Brain microvascular endothelial cell (primary cell): ENCODE results near the gene TRIM25.

Source experiments
- DNase-seq: peaks from one replicate; pipeline ENCODE4 v3.0.0-alpha.2; 2020
- H3K27ac ChIP-seq: fragments of 250-450 bp; sonication (Bioruptor Pico); 2 replicates; pipeline ENCODE4 v1.5.1; 2020; ENCODE audit warnings: mild to moderate bottlenecking, moderate library complexity
- H3K27me3 ChIP-seq: fragments of 250-450 bp; sonication (Bioruptor Pico); replicated peaks from 2 replicates; pipeline ENCODE4 v1.5.1; 2020; ENCODE audit warnings: mild to moderate bottlenecking
- H3K36me3 ChIP-seq: fragments of 250-450 bp; sonication (Bioruptor Pico); replicated peaks from 2 replicates; pipeline ENCODE4 v1.5.1; 2020; ENCODE audit warnings: mild to moderate bottlenecking
- H3K4me3 ChIP-seq: 2 replicates; pipeline ENCODE4 v1.5.1; 2011; ENCODE audit warnings: low read depth, mild to moderate bottlenecking, control low read depth, low read length, moderate library complexity
- in situ Hi-C: cut with HindIII; loops from 2 replicates; pipeline ENCODE4 v1.10.0; 2017; ENCODE audit warnings: low sequenced_read_pairs, low pct_ligation_motif_present
- TF ChIP-seq, protein P1 (sequence below): IDR thresholded peaks from 2 replicates; pipeline ENCODE4 v1.5.1; 2011; ENCODE audit warnings: low read depth, mild to moderate bottlenecking, moderate library complexity, low read length, control low read depth, inconsistent platforms; ENCODE audit errors: missing control alignments

Gene TRIM25

GRCh38 chr17:56936697-56937322, 23.0 kb upstream of the TRIM25 start:
- H3K27ac ChIP-seq = no peak overlapping the region
- in situ Hi-C loops = no loop called here
- H3K36me3 ChIP-seq = peaks cover 21% of the 10 kb centered on the region

GRCh38 chr17:56935461-56935860, 21.6 kb upstream of the TRIM25 start:
- DNase-seq = no peak
- TF ChIP-seq, protein P1, sequence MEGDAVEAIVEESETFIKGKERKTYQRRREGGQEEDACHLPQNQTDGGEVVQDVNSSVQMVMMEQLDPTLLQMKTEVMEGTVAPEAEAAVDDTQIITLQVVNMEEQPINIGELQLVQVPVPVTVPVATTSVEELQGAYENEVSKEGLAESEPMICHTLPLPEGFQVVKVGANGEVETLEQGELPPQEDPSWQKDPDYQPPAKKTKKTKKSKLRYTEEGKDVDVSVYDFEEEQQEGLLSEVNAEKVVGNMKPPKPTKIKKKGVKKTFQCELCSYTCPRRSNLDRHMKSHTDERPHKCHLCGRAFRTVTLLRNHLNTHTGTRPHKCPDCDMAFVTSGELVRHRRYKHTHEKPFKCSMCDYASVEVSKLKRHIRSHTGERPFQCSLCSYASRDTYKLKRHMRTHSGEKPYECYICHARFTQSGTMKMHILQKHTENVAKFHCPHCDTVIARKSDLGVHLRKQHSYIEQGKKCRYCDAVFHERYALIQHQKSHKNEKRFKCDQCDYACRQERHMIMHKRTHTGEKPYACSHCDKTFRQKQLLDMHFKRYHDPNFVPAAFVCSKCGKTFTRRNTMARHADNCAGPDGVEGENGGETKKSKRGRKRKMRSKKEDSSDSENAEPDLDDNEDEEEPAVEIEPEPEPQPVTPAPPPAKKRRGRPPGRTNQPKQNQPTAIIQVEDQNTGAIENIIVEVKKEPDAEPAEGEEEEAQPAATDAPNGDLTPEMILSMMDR = no peak
- in situ Hi-C loops = no loop called here
- no peak overlapping the region for H3K4me3 ChIP-seq
- H3K36me3 ChIP-seq = peaks cover 12% of the 10 kb centered on the region
- H3K27ac ChIP-seq = no peak overlapping the region
- no peaks in the 10 kb centered on the region for H3K27me3 ChIP-seq

More at GRCh38 chr17:56936697-56937322, 23.0 kb upstream of the TRIM25 start:
- H3K27me3 ChIP-seq = no peaks in the 10 kb centered on the region
- TF ChIP-seq, protein P1 = no peak
- DNase-seq = no peak
- H3K4me3 ChIP-seq = no peak overlapping the region

- H3K4me3 ChIP-seq = no peak overlapping the region
- TF ChIP-seq, protein P1 = no peak
- peaks cover 12% of the 10 kb centered on the region for H3K36me3 ChIP-seq
- H3K27ac ChIP-seq = no peak overlapping the region
- no peak for DNase-seq
- in situ Hi-C loops = no loop called here
- no peaks in the 10 kb centered on the region for H3K27me3 ChIP-seq
Measured at GRCh38 chr17:56934280-56934679, 20.4 kb upstream of the TRIM25 start.

GRCh38 chr17:56933868-56934267, 20.0 kb upstream of the TRIM25 start:
- Histone ChIP-seq H3K27ac (no peak overlapping the region), H3K27me3 (no peaks in the 10 kb centered on the region), H3K36me3 (peaks cover 10% of the 10 kb centered on the region), H3K4me3 (no peak overlapping the region)
- in situ Hi-C loops = no loop called here
- DNase-seq = no peak
- TF ChIP-seq, protein P1 = no peak

GRCh38 chr17:56933151-56933745, 19.4 kb upstream of the TRIM25 start:
- TF ChIP-seq, protein P1 = no peak
- in situ Hi-C loops = no loop called here
- no peaks in the 10 kb centered on the region for H3K27me3 ChIP-seq

More at GRCh38 chr17:56933151-56933745, 19.4 kb upstream of the TRIM25 start:
- H3K27ac ChIP-seq = no peak overlapping the region
- no peak overlapping the region for H3K4me3 ChIP-seq
- peaks cover 10% of the 10 kb centered on the region for H3K36me3 ChIP-seq
- DNase-seq = no peak
